HG03139 (cell line): ENCODE data around the gene KLK14.

Experiments used
- ATAC-seq: cut with Tn5 transposase; IDR thresholded peaks from one replicate; pipeline ENCODE4 v1.9.1; 2021; ENCODE audit not compliant: unreplicated experiment

KLK14 gene

GRCh38 chr19:51089786-51090185 is 7.1 kb upstream of the KLK14 start:
- ATAC-seq: no peak

GRCh38 chr19:51086153-51086850 is 3.6 kb upstream of the KLK14 start:
- ATAC-seq: no peak

GRCh38 chr19:51084505-51084904 is 1.8 kb upstream of the KLK14 start:
- ATAC-seq: no peak

- ATAC-seq: no peak
These were observed 1.1 kb upstream of the KLK14 start for GRCh38 chr19:51083783-51084182.

- no peak for ATAC-seq
These were observed 494 bp upstream of the KLK14 start for GRCh38 chr19:51083181-51083580.

GRCh38 chr19:51081476-51081875 is 1.2 kb downstream of the KLK14 start:
- no peak for ATAC-seq

GRCh38 chr19:51079481-51080110 is 3.1 kb downstream of the KLK14 start:
- ATAC-seq: no peak

- no peak for ATAC-seq
These were observed 4.0 kb downstream of the KLK14 start for GRCh38 chr19:51078731-51079130.

- no peak for ATAC-seq
These were observed 4.6 kb downstream of the KLK14 start for GRCh38 chr19:51078104-51078503.

GRCh38 chr19:51076631-51077213 is 6.0 kb downstream of the KLK14 start:
- ATAC-seq: no peak

- ATAC-seq: no peak
These were observed 6.7 kb downstream of the KLK14 start for GRCh38 chr19:51075998-51076397.

GRCh38 chr19:51071095-51071405 is 11.6 kb downstream of the KLK14 start:
- no peak for ATAC-seq

GRCh38 chr19:51070334-51071094 is 12.2 kb downstream of the KLK14 start:
- no peak for ATAC-seq

GRCh38 chr19:51066393-51067186 is 16.1 kb downstream of the KLK14 start:
- ATAC-seq: no peak

- ATAC-seq: no peak
These were observed 17.3 kb downstream of the KLK14 start for GRCh38 chr19:51065221-51065960.

- no peak for ATAC-seq
These were observed 18.0 kb downstream of the KLK14 start, which contains the start of gene KLK13 for GRCh38 chr19:51064534-51065220. Gene KLK13 (minus strand): TSS chr19:51065092. CDS start chr19:51065067, 25 bp downstream.

GRCh38 chr19:51063664-51064063 is 19.0 kb downstream of the KLK14 start:
- ATAC-seq: no peak

- ATAC-seq: no peak
These were observed 21.7 kb downstream of the KLK14 start for GRCh38 chr19:51060973-51061372.

- ATAC-seq: no peak
These were observed 22.4 kb downstream of the KLK14 start for GRCh38 chr19:51060336-51060735.

GRCh38 chr19:51059715-51060114 is 23.0 kb downstream of the KLK14 start:
- ATAC-seq: no peak
